Left hindlimb (tissue), 1 donor: ENCODE measurements around the gene PIWIL1.

Experiments
- DNase-seq: peaks from one replicate; pipeline ENCODE4 v3.0.0-alpha.2; 2018

PIWIL1 gene

DNA sequence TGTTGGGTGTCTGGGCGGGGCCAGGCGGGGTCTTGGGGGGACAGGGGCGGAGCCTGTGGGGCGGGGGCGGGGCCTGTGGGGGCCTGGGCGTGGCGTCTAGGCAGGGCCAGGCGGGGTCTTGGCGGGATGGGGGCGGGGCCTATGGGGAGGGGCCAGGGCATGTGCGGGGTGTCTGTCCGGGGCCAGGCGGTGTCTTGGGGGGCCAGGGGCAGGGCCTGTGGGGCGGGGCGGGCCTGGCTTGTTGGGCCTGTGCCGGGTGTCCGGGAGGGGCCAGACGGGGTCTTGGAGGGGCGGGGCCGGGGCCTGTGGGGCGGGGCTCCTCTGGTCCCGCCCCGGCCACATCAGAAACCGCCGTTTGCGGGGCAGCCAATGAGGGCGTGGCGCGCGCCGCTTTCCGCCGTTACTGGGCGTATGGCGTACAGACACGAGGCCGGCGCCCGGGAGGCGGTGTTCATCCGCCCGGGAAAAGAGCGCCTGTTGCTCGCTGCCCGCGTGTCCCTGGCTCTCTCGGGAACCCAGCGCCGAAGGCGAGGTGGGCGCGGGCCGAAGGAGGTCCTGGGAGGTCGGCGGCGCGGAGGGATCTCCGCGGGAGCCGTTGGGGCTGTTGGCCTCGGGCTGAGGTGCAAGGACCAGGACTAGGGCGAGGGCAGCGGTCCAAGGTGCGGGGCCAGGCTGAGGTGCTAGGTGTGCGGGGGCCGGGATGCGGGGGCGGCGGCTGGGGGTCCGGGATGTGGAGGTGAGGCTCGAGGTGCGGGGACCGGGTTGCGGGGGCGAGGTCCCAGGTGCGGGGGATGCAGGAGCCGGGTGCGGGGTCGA is at the start of gene PIWIL1:
Gene PIWIL1, plus strand, starts transcription at position 400 of the 816 bp plus-strand sequence. CDS start 4,705 bp downstream, outside the sequence.
- DNase-seq = no peak

DNA sequence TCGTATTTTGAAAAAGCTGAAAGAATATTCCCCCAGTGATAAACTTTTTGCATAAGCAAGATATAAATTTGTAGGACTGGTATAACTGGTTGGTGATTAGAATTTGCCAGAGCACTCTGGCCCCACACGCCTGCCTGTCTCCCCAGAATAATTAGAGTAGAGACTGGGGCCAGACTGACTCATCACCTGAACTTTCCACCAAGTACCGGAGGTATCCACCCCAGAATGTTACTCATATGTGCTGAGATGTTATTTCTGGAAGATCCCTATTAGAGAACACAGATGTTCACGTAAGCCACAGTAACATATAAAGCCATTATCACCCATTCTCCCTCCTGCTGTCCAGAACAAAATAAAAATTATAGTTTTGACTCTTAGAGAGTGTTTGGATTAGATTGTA is 49.5 kb upstream of the PIWIL1 start:
- no peak for DNase-seq

DNA sequence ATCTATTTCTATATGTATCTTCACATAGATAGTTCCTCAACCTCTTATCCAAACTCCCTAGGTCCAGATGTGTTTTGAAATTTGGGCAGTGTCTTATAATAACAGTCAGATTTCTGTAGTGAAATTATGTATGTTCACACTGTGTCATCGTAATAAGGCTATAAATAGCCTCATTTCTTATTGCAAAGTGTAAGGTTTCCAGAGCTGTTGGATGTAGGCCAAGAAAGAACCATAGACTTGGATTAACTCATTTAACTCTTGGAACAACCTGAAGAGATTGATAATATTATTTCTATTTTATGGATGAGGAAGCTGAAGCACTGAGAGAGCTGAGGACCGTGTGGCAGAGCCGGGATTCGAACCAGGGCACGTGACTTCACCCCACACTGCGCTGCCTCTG is 49.0 kb upstream of the PIWIL1 start:
- DNase-seq = no peak

DNA sequence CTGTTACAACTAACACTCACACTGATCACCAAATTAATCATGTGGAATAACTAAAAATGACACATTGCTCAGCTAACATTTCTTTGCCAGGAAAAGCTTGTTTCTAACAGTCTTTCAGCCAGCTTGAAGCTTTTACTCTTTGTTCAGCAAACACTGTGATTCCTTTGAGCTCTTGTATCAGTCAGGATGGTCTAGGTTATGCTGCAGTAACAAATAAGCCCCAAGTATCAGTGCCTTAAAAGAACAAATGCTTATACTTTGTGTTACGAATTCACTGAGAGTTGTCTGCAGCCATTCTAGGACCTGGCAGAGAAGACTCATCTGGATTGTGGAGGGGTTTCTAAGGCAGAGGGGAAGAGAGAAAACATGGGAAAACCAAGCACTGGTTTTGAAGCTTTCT is 47.6 kb upstream of the PIWIL1 start:
- DNase-seq = no peak

DNA sequence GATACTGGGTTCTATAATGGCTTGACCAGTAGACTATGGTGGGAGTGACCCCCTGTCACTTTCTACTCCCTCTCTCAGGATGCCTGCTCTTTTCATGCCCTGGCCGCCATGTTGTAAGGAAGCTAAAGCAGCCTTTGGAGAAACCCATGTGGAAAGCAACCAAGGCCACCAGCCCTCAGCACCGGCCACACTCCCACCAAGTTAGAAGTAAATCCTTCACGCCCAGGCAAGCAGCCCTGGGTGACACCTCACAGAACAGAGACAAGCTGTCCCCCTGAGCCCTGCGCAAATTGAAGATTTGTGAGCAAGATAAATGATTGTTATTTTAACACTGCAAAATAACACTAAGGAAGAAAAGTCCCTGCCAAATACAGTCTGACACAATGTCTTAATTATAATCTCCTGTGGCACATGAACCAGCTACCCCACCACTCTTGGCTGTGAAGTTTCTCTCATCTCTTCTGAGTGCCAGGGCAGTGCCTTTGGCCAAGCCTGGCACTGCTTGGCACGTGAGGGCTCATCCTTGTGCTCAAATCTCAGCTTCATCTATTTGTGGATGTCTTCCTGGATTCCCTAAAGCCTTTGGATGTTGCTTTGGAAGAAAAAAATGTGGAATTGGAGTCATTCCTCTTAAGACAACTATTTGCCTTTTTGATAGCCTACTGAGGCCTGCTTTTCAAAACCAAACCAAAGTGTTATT is 39.2 kb upstream of the PIWIL1 start:
- DNase-seq = no peak

DNA sequence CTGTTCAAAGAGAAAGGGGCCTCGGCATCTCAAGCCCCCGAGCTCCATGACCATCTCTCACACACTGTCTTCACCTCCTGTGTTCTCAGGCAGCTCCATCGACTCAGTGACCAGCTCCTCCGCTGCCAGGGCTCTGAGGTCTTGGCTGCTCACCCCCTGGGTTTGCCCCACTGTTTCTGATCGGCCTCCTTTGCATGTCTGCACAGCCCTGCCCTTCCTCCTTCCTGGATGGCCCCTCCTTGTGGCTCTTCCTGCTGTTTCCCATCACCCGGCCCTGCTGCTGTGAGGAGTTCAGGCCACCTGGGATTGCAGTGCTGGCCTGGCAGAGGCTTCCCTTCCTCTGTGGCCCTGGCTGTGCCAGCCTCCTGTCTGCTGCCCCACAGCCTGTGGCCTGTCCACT is 38.1 kb upstream of the PIWIL1 start:
- DNase-seq = no peak

DNA sequence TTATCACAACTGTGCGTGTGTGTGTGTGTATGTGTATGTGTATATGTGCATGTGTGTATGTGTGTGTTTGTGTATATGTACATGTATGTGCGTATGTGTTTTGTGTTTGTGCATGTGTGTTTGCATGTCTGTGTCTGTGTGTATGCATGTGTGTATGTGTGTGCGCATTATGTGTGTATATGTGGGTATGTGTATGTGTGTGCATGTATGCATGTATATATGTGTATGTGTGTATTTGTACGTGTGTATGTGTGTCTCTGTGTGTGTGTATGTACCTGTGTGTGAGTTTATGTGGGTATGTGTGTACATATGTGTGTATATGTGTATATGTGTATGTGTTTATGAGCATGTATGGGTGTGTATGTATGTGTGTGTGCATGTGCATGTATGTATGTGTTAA is 37.6 kb upstream of the PIWIL1 start:
- no peak for DNase-seq

DNA sequence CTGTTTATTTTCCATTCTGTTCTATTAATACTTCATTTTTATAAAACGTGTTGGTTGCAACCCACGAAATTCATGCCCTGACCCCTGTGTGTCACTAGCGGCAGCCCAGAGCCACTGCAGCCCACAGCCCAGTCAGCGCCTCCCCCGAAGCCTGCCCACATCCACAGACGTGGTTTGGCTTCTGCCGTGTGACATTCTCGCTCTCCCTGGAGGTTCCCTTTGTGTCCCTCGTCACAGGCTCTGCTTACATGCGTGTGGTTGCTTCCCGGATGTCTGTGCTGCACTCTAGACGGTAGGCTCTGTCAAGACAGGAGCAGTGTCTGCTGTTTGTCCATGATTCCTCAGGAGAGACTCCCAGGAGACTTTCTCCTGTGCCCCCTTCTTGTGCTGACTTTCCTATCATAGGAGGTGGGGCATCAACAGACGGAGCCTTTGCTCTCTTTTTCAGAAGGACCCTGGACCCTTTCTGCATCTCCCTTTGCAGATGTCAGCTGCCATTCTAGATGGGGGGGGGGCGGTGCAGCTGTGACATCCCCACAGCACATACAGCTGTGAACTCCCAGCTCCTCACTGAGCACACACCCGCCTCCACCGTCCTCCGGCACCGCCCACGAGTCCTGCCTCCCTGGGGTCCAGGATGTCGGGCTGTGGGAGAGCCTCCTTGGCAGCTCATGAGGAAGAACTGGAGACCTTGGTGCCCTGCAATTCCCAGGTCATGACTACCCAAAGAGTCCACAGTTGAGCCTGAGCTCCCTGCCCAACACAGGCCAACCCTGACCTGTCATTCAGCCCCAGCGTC is 36.8 kb upstream of the PIWIL1 start:
- peak; percentile 36 for DNase-seq

DNA sequence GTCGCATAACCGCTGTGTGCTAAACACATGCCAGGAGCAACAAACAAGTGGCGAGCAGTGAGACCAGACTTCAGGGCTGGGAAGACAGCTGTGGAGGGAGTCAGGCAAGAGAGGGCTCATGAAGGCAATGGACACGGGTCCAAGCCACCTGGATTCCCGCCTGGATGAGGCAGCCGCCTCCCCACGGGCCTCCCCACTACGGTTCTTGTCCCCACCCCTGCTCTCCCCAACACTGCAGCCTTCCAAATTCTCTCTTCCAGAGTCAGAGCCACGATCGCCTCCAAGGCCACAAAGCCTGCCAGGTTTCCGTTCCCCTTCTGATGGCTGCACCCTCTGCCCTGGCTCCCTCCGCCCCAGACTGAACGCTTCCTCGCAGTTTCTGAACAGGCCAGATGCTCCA is 36.1 kb upstream of the PIWIL1 start:
- peak; percentile 42 for DNase-seq

DNA sequence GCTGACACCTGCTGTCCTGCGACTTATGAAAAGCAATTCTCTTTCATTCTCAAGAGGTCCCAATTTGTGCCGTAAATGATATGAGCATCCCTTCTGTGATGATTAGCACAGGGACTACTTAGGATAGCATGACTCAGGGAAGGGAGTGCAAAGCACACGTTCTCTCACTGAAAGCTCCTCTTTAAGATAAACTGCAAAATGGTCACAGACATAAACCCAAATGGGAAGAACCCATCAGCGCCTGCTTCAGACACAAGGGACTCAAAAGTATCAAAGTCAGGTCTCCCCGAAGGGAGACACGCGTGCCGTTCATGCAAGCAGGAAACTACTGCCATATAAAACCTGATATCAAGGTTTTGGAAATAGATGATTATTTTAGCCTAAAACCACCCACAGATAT is 33.9 kb upstream of the PIWIL1 start:
- no peak for DNase-seq

DNA sequence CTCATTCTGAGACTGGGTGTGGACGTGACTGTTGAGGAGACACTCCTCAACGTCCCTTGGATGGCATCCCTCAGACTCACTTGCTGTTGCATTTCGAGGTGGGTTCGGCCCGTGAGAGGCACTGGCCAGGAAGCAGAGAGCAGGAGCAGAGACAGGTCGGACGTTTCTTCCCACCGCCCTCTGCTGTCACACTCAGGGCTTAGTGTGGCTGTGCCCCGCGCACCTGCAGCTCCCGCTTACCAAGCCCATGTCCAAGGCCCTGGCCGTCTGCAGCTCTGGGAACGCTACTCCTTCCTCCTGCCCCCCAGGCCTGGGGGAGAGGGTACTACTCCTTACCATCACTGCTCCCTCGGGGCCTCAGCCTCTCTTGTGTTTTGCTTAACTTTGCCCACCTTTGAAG is 29.8 kb upstream of the PIWIL1 start:
- DNase-seq = no peak

DNA sequence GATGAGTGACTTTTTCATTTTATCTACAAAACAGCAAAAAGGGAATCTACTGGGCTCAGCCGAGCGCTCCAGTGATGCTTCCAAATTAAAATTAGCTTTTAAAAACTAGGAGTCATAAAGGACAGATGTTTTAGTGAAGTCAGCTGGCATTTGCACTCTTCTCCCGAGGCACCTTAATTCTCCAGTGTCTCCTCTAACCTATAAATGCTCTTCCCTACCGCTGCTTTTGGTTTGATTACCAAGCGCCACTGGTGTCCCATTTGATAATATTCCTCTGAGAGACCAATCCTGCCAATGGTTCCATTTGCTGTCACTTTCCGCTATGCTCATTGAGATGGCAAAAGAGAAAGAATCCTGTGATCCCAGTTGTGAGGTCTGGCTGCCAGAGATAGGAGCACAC is 29.3 kb upstream of the PIWIL1 start:
- no peak for DNase-seq

DNA sequence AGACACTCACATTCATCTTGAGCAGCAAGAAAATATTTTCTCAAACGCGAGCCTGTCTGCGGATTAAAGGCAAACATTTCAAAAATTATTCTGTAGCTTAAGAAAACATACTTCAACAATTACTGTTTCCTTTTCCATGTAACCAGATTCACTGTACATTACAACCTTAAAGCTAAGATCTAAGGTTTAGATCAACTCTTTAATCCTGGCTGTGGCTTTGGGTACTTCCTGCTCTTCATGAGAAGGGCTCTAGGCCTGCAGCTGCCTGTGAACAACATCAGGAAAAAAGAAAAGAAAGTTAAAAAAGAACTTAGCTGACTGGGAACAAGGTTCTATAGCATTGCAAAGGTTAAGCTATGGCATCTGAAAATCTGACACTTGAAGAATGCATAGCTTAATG is 21.4 kb upstream of the PIWIL1 start:
- DNase-seq = no peak

DNA sequence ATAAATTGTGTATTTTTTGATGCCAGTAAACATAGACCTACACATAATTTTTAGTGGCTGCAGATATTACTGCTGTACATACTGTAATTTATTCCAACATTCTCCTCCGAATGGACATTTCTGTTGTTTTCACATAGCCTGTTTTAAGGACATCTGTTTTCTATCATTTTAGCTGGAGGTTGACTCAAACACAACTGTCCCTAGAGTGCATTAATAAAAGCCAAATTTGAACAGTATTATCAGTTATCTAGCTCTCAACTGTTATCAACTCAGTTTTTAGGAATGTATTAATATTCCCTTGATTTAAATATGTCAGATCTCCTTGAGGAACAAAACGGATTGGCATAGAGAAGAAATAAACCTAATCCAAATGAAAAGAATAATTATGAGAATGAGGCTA is 17.2 kb upstream of the PIWIL1 start:
- no peak for DNase-seq

DNA sequence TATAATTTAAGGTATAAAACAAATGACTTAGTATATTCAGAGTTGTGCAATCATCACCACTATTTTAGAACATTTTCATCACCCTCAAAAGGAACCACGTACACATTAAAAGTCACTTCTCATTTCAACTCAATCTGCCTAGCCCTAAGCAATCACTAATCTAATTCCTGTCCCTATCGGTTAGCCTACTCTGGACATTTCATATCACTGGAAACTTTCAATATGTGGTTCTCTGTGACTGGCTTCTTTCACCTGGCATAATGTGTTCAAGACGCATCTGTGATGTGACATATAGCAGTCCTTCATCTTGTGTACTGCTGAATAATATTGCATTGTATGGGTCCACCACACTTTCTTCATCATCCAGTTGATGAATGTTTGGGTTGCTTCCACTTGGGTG is 15.4 kb upstream of the PIWIL1 start:
- DNase-seq = no peak

DNA sequence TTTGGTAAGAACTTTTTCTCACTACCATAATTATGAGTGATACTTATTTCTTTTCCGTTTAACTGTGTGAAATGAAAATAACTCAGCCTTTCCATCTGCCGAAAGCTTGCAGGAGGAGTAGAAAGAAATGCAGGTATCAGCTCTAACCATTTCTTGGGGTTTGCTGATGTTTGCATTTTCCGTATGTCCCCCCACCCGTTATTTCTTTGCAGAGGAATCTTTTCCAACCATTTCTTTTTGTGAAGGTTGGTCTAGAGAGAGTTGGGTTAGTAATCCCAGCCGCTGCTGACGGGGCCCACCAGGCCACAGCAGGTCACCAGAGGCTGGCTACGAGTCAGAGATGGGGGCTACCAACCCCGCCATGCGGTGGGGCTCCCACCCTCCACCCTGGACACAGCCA is 7.0 kb upstream of the PIWIL1 start:
- no peak for DNase-seq

DNA sequence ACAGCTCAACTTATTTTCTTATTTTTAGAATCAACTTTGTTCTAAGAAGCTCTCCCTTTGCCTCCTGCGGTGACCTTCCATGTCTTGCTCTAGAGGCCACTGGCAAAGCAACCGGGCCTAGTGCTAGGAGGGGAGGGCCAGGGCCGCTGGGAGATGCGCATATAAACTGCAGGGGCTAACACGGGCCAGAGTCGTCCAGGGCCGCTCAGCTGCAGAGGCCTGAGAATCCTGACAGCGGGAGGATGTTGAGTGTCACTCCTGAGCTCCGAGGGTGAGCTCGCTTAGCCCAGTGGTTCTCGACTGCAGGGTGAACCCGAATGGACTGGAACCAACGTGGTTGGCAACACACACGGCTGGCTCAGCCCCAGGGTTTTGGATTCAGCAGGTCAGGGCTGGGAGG is 6.5 kb upstream of the PIWIL1 start:
- no peak for DNase-seq

DNA sequence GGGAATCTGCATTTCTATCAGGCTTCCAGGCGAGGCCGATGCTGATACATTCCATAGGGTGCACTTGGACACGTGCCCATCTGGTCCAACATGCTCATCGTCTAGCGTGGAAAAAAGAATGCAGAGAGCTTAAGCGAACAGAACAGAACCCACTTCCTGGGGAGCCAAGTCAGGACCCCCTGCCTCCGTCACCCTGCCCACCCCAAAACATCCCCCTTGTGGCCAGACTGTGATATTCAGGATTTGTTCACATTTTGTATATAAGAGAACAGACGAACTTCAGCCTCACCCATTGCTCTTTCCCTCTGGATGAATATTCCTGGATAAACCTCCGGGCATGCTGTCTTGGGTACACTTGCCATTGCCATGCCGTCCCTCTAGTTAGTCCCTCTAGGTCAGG is 4.3 kb upstream of the PIWIL1 start:
- DNase-seq = no peak

DNA sequence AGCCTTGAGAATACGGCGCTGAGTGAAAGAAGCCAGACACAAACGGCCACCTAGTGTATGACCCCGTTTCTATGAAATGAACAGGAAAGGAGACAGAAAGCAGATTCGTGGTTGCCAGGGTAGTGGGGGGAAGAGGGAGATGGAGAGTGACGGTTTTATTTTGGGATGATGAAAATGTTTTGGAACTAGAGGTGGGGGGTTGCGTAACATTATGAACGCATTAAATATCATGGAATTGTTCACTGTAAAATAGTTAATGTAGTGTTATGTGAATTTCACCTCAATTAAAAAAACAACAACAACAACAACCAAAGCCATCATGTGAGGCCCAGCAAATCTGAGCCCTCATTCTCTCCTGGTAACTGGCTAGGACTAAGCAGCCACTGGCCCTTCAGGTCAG is 3.3 kb upstream of the PIWIL1 start:
- DNase-seq = no peak

DNA sequence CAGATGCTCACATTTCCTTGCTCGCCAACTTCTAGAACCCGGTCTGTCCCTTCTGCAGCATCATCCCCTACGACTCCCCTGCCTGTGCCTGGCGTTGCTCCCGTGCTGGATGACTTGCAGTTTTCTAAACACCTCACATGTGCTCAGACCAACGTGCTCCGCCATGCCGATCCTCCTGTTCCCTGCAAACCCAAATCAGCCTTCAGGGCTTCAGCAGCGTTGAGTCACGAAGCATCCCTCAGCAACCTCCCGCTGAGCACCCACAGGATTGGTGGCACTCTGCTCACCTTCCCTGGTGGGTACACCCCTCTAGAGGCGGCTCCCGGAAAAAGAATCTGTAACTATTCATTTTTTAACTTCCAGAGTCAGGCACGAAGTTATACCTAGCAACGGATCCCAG is 2.8 kb upstream of the PIWIL1 start:
- no peak for DNase-seq

DNA sequence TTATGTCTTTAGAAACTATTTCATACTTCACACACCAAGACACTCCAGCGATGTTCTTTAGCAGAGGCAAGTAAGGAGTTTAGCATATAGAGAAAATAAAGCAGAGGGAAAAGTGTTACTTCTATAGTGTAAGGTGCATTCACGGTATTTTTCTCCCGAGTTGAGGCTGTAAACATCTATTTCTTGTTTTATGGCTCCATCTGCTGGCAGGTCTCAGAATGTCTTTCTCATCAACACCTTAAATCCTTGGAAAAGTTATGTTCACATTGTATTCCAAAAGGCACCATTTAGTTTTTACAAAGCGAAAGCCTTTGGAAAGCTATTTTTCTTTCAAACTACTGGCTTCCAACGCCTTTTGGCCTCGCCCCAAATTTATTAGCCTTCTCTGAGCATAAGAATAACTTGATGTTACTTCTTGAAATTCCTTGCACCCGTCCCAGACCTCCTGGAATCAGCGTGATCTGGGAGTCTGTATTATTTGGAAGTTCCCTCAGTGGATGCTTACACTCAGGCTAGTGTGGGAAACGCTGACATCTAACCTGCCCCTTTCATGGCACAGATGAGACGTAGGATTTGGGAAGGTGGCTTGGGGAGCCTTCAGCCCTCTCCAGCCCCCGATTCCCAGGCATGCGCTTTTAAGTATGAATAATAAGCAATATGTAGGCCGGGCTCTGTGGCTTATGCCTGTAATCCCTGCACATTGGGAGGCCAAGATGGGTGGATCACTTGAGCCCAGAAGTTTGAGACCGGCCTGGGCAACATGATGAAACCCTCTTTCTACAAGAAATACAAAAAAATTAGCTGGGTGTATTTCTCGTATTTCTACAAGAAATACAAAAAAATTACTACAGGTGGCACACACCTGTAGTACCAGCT is 1.9 kb upstream of the PIWIL1 start:
- no peak for DNase-seq

DNA sequence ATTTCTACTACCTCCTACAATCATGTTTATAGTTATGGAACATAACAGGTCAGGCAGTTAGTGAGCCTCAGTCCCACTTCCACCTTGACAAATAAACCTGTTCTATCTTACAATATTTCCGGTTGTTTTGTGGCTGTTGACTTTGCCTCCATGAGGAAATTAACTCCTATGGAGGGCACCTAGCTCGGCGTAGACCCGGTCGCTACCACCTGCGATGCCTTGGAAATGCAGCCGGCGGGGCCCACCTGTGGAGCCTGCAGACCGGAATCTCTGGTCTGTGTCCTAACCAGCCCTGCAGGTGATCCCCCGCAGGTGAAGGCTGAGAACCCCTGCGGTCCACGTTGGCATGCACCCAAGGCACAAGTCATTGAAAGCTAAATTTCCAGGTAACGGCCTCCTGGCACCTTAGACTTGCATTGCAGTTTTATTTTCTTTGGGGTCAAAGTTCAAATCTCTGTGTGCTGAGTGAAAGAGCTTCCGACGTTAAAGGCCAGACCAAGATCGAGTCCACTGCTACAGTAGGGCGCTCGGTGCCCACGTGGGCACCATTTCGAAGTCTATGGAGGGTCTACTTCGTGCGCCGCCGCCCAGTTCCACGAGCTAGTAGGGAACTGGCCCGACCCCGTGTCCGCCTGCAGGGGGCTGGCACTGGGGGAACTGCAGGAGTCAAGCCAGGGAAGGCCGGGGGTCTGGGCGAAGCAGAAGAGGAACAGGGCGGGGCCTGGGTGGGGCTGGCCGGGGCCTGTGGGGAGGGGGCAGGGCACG is 782 bp upstream of the PIWIL1 start:
- no peak for DNase-seq
